Measurements from ENCODE around the gene TSHB.
"Not testable (repeated sequence)": the region's sequence is repeated elsewhere in the genome, so short reads cannot be mapped to it uniquely, and the experiment has no call there.

The TSHB gene

DNA sequence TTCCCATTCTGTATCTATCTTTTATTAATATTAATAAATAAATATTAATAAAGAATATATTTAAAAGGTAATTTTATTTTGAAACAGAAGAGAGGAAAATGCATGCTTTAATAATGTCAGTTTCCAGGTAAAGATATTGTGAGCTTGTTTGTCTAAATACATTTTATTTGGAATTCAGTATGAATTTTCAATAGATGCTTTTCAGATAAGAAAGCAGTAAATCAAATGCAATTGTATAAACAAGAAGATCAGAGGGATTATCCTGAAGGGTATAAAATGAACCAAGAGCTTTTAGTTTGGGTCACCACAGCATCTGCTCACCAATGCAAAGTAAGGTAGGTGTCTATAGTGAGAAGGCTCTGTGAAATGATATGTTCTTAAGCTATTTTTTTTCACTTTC, at the start of gene TSHB:
TSHB (plus strand) TSS at position 301 of the 400 bp plus-strand sequence. CDS start 3,537 bp downstream, outside the sequence.
- no peak for DNase-seq (ENCODE audit: low read depth)

- no peak for DNase-seq (ENCODE audit: low read depth)
Observed at GRCh38 chr1:114982251-114982650, 47.4 kb upstream of the TSHB start.

- DNase-seq (ENCODE audit: low read depth), result no peak
Observed at GRCh38 chr1:114986286-114986685, 43.3 kb upstream of the TSHB start.

DNA sequence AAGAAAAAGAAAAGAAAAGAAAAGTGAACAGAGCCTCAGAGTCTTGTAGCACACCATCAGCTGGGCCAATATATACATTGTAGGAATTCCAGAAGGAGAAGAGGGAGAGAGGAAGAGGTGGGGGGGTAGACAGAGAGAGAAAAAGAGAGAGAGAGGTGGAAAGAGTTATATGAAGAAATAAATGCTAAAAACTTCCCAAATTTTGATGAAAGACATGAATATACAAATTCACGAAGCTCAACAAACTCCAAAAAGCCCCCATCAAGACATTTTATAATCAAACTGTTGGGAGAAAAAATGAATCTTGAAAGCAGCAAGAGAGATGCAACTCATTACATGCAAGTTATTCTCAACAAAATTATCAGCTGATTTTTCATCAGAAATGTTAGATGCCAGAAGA, 41.5 kb upstream of the TSHB start:
- no peak for DNase-seq (ENCODE audit: low read depth)

GRCh38 chr1:114997510-114998289, 31.9 kb upstream of the TSHB start:
- no peak for DNase-seq (ENCODE audit: low read depth)

DNA sequence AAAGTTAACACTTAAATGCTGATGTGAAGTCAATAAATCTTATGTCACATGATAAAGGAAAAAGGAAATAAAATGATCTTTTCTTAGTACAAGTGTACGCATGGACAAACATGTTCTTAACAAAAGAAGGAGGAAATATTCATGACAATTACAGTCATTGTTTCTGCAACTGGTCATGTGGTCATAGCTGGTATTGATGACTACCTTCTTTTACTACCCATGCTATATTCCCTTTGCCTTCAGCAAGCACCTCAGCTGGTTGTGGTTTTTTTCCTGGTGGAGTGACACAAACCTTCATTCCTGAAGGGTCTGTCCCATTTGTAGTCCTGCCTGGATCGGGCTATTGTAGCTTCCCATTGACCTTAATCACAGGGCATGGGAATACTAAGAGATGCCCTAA, 23.4 kb upstream of the TSHB start:
- no peak for DNase-seq (ENCODE audit: low read depth)

DNA sequence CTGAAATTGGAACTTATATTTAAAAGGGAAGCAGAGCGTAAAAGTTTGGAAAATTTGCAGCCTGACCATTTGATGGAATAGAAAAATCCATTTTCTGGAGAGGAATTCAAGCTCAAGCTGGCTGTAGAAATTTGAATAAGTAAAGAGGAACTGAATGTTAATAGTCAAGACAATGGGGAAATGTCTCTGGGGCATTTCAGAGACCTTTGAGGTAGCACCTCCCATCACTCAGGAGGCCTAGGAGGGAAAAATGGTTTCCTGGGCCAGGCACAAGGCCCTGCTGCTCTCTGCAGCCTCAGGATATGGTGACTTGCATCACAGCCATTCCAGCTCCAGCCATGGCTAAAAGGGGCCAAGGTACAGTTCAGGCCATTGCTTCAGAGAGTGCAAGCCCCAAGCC, 17.6 kb upstream of the TSHB start:
- DNase-seq (ENCODE audit: low read depth), result no peak

GRCh38 chr1:115012434-115012833, 17.2 kb upstream of the TSHB start:
- DNase-seq (ENCODE audit: low read depth), result no peak

GRCh38 chr1:115013792-115014191, 15.8 kb upstream of the TSHB start:
- no peak for DNase-seq (ENCODE audit: low read depth)

- DNase-seq (ENCODE audit: low read depth), result not testable (repeated sequence)
Observed at GRCh38 chr1:115019549-115019948, 10.1 kb upstream of the TSHB start.

DNA sequence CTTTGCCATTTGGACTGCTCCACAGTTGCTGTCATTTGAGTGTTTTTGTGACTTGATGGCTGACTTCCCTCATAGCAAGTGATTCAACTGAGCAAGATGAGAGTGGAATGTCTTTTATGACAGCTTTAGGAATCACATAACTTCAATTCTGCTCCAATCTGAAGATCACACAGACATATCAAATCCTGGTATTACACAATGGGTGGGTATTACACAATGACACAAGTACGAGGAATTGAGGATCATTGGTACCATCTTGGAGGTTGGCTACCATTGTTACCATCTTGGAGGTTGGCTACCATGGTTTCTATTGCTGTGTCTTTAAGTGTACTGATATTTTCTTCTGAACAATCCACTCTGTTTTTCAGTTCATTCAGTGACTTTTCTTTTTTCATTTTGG, 8.5 kb upstream of the TSHB start:
- no peak for DNase-seq (ENCODE audit: low read depth)

- DNase-seq (ENCODE audit: low read depth), result no peak
Observed at GRCh38 chr1:115023593-115023992, 6.0 kb upstream of the TSHB start.

DNA sequence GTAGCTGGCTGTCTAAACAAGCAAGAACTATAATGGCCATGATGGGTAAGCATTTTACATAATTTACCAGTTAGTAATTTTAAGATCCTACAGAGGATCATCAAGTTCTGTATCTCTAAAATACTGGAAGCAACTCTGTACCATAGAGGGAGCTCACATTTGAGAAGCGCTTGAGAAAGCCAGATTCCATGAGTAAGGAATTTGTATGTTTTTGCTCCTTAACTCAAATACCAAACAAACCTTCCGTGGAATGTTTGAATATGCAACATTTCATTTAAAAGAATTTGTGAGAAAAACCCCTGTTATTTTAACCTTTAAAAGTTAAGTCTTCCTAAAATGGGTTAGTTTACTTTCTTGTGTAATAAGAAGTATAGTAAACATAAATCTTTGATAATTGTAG, 2.0 kb downstream of the TSHB start:
- no peak for DNase-seq (ENCODE audit: low read depth)

DNA sequence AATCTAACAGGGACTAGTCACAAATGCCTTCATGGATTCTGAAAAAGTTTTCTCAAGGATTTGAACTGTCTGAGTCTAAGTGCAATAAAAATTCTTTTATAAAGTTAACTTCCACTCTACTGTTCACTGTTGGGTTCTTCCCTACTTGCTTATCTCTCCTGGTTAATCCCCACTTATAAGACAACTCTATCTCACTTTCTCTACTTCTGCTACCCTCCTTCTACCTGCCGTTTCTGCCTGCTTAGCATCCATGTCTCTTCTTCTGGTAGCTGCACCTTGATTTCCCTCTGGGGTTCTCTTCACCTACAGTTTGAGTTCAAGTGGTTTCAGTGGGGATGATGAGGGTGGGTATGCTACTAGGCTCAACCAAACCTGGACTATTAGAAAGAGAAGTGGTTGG, 6.0 kb downstream of the TSHB start:
- DNase-seq (ENCODE audit: low read depth), result no peak

- no peak for DNase-seq (ENCODE audit: low read depth)
Observed at GRCh38 chr1:115036814-115037507, 7.3 kb downstream of the TSHB start.

DNA sequence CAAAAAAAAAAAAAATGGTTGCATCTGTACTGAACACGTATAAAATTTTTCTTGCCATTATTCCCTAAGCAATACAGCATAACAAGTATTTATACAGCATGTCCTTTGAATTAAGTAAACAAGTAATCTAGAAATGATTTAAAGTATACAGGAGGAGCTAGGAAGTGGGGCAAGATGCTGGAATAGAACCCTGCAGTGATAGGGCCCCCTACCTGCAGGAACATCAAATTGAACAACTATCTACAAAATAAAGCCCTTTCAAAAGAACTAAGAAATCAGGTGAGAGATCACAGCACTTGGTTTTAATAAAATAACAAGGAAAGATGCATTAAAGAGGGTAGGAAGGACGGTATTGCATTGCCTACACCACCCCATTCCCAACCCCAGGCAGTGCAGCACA, 10.9 kb downstream of the TSHB start:
- no peak for DNase-seq (ENCODE audit: low read depth)

DNA sequence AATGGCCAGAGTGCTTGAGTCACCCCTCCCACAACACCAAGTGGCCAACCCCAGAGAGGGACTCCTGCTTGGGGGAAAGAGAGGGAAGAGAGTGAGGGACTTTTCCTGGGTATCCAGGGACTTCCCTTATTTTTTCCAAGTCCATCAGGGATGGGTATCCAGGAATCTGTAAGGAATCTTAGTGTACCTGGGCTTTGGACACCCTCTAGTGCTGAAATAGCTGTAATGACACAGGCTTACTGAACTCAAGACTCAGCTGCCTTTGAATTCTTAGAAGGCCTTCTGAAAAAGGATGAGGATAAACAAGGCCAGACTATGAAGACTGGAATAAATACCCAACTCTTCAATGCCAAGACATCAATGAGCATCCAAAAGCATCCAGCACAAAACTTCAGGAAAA, 12.0 kb downstream of the TSHB start:
- DNase-seq (ENCODE audit: low read depth), result no peak

- DNase-seq (ENCODE audit: low read depth), result no peak
Observed at GRCh38 chr1:115046751-115047150, 17.1 kb downstream of the TSHB start.

DNA sequence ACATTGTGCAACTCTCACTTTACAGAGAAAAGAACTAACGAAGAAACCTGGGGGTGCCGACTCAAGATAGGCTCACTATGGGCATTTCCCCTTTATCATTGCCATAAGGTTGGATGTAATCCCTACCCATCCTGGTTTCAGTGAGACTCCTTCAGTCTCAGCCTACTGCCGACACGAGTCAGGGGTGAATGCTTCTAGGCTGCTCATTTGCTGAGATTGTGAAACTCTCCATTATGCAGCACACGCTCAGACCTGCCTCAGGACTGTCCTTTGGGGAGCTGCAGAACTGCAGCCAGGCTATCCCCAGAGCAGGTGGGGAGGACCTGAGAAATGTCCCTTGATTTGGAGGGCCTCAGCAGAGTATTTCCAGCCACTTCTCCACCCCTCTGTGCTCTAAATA, 22.2 kb downstream of the TSHB start:
- DNase-seq (ENCODE audit: low read depth), result no peak

GRCh38 chr1:115052454-115053083, 22.9 kb downstream of the TSHB start:
- DNase-seq (ENCODE audit: low read depth), result peak; percentile 32

DNA sequence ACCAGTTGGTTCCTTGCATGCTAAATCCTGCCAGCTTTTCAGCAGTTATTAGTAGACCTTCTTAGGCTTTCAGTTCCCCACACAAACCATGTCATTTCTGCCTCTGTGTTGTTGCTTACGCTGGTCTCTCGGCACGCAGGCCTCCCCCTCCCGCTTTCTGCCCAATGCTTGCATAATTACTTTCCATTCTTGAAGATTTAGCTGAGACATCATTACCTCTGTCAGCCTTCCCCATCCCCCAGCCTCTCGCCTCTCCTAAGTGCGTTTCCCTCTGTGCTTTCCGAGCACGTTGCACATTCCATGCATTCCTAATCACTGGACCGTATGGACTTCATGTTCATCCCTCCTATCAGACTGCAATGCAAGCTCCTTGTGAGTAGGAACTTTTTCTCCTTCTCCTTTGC, 26.8 kb downstream of the TSHB start:
- DNase-seq (ENCODE audit: low read depth), result no peak

DNA sequence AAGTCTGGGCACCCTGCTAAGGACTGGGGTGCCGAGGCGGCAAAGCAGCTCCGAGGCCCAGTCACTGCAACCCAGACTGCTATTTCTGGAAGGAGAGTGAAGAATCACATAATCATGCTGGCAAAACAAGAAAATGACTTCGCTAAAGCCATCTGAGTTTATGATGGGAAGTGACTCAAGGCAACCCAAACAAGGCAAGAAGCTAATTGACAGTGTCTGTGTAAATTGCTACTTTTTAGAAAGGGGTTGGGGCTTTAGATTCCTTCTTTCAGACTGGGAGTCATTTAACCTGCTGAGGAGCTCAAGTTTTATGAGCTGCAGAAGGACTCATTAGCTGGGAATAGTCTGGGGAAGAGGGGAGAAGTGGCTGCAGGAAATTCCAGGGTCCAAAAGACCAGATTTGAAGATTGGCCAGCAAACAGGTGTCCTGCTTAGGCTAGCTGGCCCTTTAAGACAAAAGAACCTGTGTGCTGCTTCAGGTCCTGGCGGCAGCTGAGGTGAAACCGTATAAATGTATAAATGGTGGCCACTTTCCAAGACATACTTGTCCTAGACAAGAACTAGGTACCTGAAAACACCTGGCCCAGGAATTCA, 28.1 kb downstream of the TSHB start:
- DNase-seq (ENCODE audit: low read depth), result no peak

DNA sequence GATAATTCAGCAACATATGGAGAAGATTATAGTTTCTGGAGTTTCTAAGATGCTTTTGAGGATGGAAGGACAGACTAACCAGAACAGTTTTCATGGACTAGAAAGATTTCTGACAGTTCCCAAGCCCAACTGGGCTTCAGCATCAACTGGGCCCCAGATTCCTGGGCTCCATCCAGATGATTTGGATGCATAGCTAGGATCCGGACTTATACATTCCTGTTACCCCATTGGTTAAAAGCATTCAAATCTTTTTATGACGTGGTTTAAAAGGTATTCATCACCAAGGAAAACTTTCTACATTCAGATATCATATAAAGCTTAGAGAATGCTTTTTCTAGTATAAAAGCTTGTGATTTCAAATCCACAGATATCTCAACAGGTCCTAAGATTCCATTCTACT, 29.7 kb downstream of the TSHB start:
- DNase-seq (ENCODE audit: low read depth), result no peak

Measured in stimulated activated CD8-positive, alpha-beta memory T cell treated with anti-CD3 and anti-CD28 coated beads, Interleukin-4, amount 100 ng/mL, for 24 hours (primary cell).